Endothelial cell of umbilical vein (primary cell): Measurements from ENCODE around the gene MRO. TPM values are rescaled to one million over a fixed set of nuclear protein-coding genes. Genes with fewer than 3 reads are reported as not detected.

Source experiments
- BruUV-seq: library from RNA; stranded (reverse); fragments of 400-500 nt; replicated peaks from 2 replicates; lab custom pipeline; 2021; lab: Mats Ljungman, UMichigan
- CTCF ChIA-PET: fragments of 300-600, 350-600 bp; sonication (Branson Sonifier 250); formaldehyde crosslinking; loops from one replicate; lab custom pipeline; 2021; ENCODE audit warnings: antibody characterized with exemption, inconsistent platforms; lab: Charles Lee
- POLR2A ChIA-PET: fragments of 300-600, 350-600 bp; sonication (Branson Sonifier 250); formaldehyde crosslinking; loops from one replicate; lab custom pipeline; 2021; ENCODE audit warnings: antibody characterized with exemption, inconsistent platforms; lab: Charles Lee
- DNase-seq: peaks from one replicate; pipeline ENCODE4 v3.0.0-alpha.2; 2011; ENCODE audit warnings: low read depth, low spot score
- FAIRE-seq: peaks from 2 replicates; lab custom pipeline; 2011; peaks lifted over from hg19 to GRCh38; lab: Jason Lieb, UNC
- H2AFZ ChIP-seq: 2 replicates; pipeline ENCODE4 v1.6.0; 2012; ENCODE audit warnings: low read depth, low read length, control low read depth, inconsistent platforms
- H3K27ac ChIP-seq: 2 replicates; pipeline ENCODE4 v1.5.1; 2011; ENCODE audit warnings: low read depth, mild to moderate bottlenecking, control low read depth, low read length, moderate library complexity; ENCODE audit not compliant: insufficient read depth
- H3K27me3 ChIP-seq, 2 experiments: 2 replicates each; pipeline versions ENCODE4 v1.6.0 to v1.6.1; 2011; ENCODE audit warnings: low read length in 2 of 2, mixed read lengths in 1 of 2; ENCODE audit not compliant: control insufficient read depth in 2 of 2, insufficient read depth in 2 of 2
- H3K36me3 ChIP-seq, 2 experiments: 2 replicates in 1 of 2; 3 replicates in 1 of 2; pipeline ENCODE4 v1.5.1; 2011; ENCODE audit warnings: low read length in 2 of 2, mild to moderate bottlenecking in 1 of 2, moderate library complexity in 1 of 2; ENCODE audit not compliant: control insufficient read depth in 2 of 2, insufficient read depth in 2 of 2; ENCODE audit errors: extremely low read depth in 1 of 2
- H3K4me1 ChIP-seq: 3 replicates; pipeline ENCODE4 v1.5.1; 2011; ENCODE audit warnings: mild to moderate bottlenecking, low read length; ENCODE audit not compliant: control insufficient read depth, insufficient read depth; ENCODE audit errors: extremely low read depth
- H3K4me2 ChIP-seq: 2 replicates; pipeline ENCODE4 v1.6.1; 2011; ENCODE audit warnings: low read length, control low read depth, mixed read lengths; ENCODE audit not compliant: insufficient read depth
- H3K4me3 ChIP-seq, 3 experiments: fragments of 200-600 bp in 1 of 3; sonication (generic), shearing (Covaris generic) in 1 of 3; replicated peaks in 1 of 3; 2 replicates each; pipeline ENCODE4 v1.5.1; 2011 to 2016; ENCODE audit warnings: control low read depth in 3 of 3, low read length in 3 of 3, mild to moderate bottlenecking in 2 of 3, inconsistent platforms in 1 of 3, low read depth in 1 of 3, moderate library complexity in 1 of 3; ENCODE audit not compliant: insufficient read depth in 1 of 3
- H3K79me2 ChIP-seq: 2 replicates; pipeline ENCODE4 v1.6.0; 2012; ENCODE audit warnings: low read length, inconsistent platforms; ENCODE audit not compliant: control insufficient read depth, insufficient read depth
- H3K9ac ChIP-seq: replicated peaks from 2 replicates; pipeline ENCODE3; 2011; ENCODE audit warnings: low read length, control low read depth; ENCODE audit not compliant: insufficient read depth; ENCODE audit errors: extremely low read depth
- H3K9me1 ChIP-seq: replicated peaks from 3 replicates; pipeline ENCODE4 v1.6.0; 2011; ENCODE audit warnings: mild to moderate bottlenecking, low read length; ENCODE audit not compliant: control insufficient read depth, insufficient read depth; ENCODE audit errors: extremely low read depth
- H3K9me3 ChIP-seq: replicated peaks from 2 replicates; pipeline ENCODE4 v1.5.1; 2012; ENCODE audit warnings: low read length, inconsistent platforms; ENCODE audit not compliant: control insufficient read depth, insufficient read depth
- H4K20me1 ChIP-seq: replicated peaks from 2 replicates; pipeline ENCODE3; 2011; ENCODE audit warnings: mild to moderate bottlenecking, low read length; ENCODE audit not compliant: control insufficient read depth, insufficient read depth; ENCODE audit errors: extremely low read depth
- EZH2 ChIP-seq: IDR thresholded peaks from 2 replicates; pipeline ENCODE4 v1.6.1; 2012; ENCODE audit warnings: borderline replicate concordance, low read depth, mild to moderate bottlenecking, moderate library complexity, low read length, inconsistent platforms; ENCODE audit not compliant: severe bottlenecking
- FOS ChIP-seq: IDR thresholded peaks from 2 replicates; pipeline ENCODE4 v1.6.1; 2011; ENCODE audit warnings: mild to moderate bottlenecking, low read length, moderate library complexity, borderline replicate concordance; ENCODE audit not compliant: insufficient read depth
- GATA2 ChIP-seq: IDR thresholded peaks from 2 replicates; pipeline ENCODE4 v1.7.0; 2011; ENCODE audit warnings: low read depth, mild to moderate bottlenecking, moderate library complexity, mixed read lengths, low read length; ENCODE audit not compliant: insufficient read length, insufficient read depth
- JUN ChIP-seq: IDR thresholded peaks from 2 replicates; pipeline ENCODE4 v1.6.1; 2011; ENCODE audit warnings: borderline replicate concordance, low read depth; ENCODE audit not compliant: insufficient read length, insufficient read depth
- MAX ChIP-seq: IDR thresholded peaks from 2 replicates; pipeline ENCODE4 v1.6.1; 2011; ENCODE audit not compliant: insufficient read depth, insufficient read length
- MYC ChIP-seq: IDR thresholded peaks from one replicate; pipeline ENCODE4 v1.6.1; 2011; ENCODE audit warnings: mild to moderate bottlenecking, low read depth, low read length
- POLR2A ChIP-seq: IDR thresholded peaks from 2 replicates; pipeline ENCODE4 v1.6.1; 2012; ENCODE audit warnings: low read depth, mild to moderate bottlenecking, control low read depth, low read length
- POLR2AphosphoS5 ChIP-seq: IDR thresholded peaks from 2 replicates; pipeline ENCODE4 v1.6.1; 2012; ENCODE audit warnings: low read depth, mild to moderate bottlenecking, control low read depth, low read length, moderate library complexity; ENCODE audit not compliant: insufficient read depth
- dilution Hi-C: fragments of 300-500 bp; cut with MboI; formaldehyde crosslinking; loops from one replicate; pipeline ENCODE4 v1.15.0; 2019; ENCODE audit warnings: low sequenced_read_pairs; ENCODE audit not compliant: extremely low pct_ligation_motif_present
- intact Hi-C: fragments of 100-400 bp; cut with micrococcal nuclease; formaldehyde crosslinking; loops from one replicate; pipeline ENCODE4 v1.10.0; 2022
- polyA plus RNA-seq, 4 experiments: library from polyadenylated mRNA; depleted of rRNA in 3 of 4; stranded (reverse) in 3 of 4; unstranded in 1 of 4; fragments of >200 nt; gene quantifications; 2 replicates each; pipeline versions ENCODE4 v1.2.1 to v1.2.3, GENCODE V29; 2011 to 2012; ENCODE audit warnings: missing spikeins in 1 of 4
- total RNA-seq: library from RNA; stranded (reverse); gene quantifications from 2 replicates; pipeline ENCODE4 v1.2.3, GENCODE V29; 2021
- TF ChIP-seq, protein P1 (sequence below), 2 donors: IDR thresholded peaks; 1 replicate in 1 of 2; 2 replicates in 1 of 2; pipeline ENCODE4 v1.5.1; 2011; ENCODE audit warnings: low read length in 2 of 2, mild to moderate bottlenecking in 2 of 2, moderate library complexity in 2 of 2, control low read depth in 1 of 2, inconsistent platforms in 1 of 2, low read depth in 1 of 2; ENCODE audit not compliant: insufficient read depth in 1 of 2; ENCODE audit errors: extremely low read depth in 1 of 2

MRO gene
- total and polyA plus RNA-seq, 2 donors (not counting 3 experiments of a cell fraction or from before 2014, with no cell fraction given), result not detected

DNA sequence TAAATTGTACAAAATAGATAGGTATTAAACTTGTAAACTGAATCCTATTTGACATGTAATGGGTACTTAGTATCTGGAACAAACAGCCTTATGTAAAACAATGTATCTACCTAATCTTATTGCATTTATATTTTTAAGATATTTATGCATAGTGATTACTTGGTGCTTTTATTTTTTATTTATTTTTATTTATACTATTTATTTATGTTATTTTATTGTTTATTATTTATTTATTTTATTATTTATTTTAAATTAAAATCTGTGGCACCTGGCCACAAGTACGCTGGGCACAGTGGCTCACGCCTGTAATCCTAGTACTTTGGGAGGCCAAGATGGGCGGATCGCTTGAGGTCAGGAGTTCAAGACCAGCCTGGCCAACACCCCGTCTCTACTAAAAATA lies 26.9 kb downstream of the MRO start:
- Histone ChIP-seq H3K27me3 (no peaks in the 10 kb centered on the region), H3K79me2 (no peaks in the 10 kb centered on the region), H3K36me3 (no peaks in the 10 kb centered on the region), H3K4me2 (no peak overlapping the region), H4K20me1 (no peaks in the 10 kb centered on the region), H3K9ac (no peak overlapping the region), H3K9me3 (no peaks in the 10 kb centered on the region), H3K4me1 (no peaks in the 10 kb centered on the region), H3K4me3 (no peak overlapping the region), H3K27ac (no peak overlapping the region), H2AFZ (no peak overlapping the region), H3K9me1 (no peaks in the 10 kb centered on the region)
- DNase-seq, result no peak
- no peak for TF ChIP-seq EZH2
- no peak for TF ChIP-seq MYC
- TF ChIP-seq GATA2, result no peak
- no peak for TF ChIP-seq POLR2AphosphoS5
- TF ChIP-seq, protein P1, sequence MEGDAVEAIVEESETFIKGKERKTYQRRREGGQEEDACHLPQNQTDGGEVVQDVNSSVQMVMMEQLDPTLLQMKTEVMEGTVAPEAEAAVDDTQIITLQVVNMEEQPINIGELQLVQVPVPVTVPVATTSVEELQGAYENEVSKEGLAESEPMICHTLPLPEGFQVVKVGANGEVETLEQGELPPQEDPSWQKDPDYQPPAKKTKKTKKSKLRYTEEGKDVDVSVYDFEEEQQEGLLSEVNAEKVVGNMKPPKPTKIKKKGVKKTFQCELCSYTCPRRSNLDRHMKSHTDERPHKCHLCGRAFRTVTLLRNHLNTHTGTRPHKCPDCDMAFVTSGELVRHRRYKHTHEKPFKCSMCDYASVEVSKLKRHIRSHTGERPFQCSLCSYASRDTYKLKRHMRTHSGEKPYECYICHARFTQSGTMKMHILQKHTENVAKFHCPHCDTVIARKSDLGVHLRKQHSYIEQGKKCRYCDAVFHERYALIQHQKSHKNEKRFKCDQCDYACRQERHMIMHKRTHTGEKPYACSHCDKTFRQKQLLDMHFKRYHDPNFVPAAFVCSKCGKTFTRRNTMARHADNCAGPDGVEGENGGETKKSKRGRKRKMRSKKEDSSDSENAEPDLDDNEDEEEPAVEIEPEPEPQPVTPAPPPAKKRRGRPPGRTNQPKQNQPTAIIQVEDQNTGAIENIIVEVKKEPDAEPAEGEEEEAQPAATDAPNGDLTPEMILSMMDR (IDR thresholded peaks at IDR 0.05; ENCODE audit: extremely low read depth in 1 of 2, insufficient read depth in 1 of 2, low read depth in 1 of 2, low read length in 2 of 2), result no peak
- no peak for TF ChIP-seq JUN
- TF ChIP-seq MAX, result no peak
- TF ChIP-seq POLR2A, result no peak
- no peak for TF ChIP-seq FOS
- FAIRE-seq, result no peak
- BruUV-seq, result no TSS peak
- POLR2A ChIA-PET, result no interaction called here
- intact Hi-C loops, result no loop called here
- dilution Hi-C loops, result no loop called here
- CTCF ChIA-PET, result no interaction called here
